ENCODE measurements around the gene GNLY.

DNA sequence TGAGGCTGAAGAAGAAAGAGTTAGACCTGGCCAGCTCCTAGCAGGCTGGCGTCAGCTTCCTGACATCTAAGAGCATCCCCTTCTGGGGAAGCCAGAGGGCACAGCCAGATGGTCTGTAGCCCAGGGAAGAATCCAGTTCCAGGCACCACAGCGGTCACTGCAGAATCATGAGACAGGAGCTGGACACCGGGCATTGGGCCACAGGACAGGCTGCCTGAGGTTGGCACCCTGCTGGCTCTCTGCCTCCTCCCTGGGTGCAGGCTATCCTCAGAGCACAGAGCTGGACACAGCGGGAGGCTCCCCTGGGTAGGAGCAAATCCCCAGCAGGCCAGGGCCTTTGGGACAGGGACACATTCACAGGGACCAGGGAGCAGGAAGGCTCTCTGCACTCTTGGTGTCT, 39.9 kb downstream of the GNLY start:
- TF ChIP-seq EZH2phosphoT487 (conservative IDR thresholded peaks at IDR 0.05; ENCODE audit: low read length) (no peak), CTCF (IDR thresholded peaks at IDR 0.05; ENCODE audit: insufficient read depth, low read length, poor library complexity, severe bottlenecking) (no peak)
